Measurements from ENCODE around the gene BABAM1.
A peak's percentile ranks its signal among the peaks of the same experiment; 100 is the strongest.

BABAM1 gene

DNA sequence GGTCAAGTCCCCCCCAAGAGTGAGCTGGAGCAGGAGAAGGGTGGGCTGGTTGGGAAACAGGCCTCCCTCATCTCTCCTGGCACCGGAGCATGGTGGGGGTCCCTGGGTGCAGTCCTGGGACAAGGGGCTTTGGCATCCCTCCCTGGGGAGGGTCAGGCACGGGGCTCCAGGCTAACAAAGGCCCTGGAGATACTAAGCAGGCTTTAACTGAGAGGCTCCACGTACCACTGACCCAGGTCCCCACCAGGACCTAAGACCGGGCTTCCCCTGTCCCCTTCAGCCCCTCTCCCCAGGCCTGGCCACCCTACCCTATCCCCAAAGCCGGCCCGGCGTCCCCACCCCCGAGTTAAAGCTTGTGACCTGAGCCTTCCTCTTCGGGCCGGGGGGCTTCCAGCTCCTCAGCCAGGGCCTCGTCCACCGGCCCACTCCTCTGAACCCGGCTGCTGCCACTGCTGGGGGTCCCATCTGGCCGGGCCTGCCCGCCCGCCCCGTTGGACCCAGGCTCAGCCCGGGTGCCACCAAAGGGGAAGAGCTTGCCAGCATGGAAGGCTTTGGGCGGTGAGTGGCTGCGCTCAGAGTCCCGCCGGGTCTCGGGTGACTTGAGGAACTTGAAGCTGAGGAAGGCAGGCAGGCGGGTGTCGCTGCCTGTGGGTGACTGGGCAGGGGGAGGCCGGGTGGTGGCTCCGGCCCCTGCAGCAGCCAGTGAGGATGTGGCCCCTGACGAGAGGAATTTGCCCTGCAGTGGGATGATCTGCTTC lies 57.3 kb downstream of the BABAM1 start:
- DNase-seq: no peak

DNA sequence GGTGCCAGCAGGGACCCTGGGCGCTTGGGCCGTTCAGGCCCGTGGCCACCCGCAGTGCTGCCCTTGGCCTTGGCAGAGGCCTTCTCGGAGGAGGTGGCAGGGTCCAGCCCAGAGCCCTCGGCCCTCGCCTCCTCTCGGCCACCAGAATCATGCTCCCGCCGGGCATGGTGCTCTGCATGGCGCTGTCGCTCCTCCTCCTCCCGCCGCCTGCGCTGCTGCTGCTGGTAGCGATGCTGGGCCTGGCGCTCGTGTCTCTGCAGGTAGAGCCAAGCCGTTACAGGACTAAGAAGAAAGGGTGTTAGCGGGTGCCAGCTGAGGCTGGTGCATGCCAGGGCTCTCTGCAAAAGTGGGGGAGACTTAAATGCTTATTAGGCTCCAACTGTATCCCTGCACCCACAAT lies 57.9 kb downstream of the BABAM1 start:
- no peak for DNase-seq

DNA sequence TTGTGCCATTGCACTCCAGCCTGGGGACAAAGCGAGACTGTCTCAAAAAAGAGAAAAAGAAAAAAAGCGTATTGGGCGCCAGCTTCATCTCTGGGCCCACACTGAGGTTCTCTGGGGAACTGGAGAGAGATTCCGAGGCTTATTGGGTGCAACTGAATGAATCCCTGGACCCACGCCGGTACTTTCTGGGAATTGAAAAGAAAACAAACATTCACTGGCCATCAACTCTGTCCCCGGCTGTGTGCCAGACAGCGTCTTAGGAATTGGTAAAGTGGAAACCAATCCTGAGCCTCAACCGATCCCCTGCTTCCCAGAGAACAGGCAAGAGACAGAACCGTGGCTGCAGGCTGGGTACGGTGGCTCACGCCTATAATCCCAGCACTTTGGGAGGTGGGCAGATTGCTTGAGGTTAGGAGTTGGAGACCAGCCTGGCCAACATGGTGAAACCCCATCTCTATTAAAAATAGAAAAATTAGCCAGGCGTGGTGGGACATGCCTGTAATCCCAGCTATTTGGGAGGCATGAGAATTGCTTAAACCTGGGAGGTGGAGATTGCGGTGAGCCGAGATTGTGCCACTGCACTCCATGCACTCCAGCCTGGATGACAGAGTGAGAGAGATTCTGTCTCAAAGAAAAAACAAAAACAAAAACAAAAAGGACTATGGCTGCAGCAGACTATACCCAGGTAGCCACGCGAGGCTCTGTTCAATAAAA lies 58.8 kb downstream of the BABAM1 start:
- DNase-seq: no peak

DNA sequence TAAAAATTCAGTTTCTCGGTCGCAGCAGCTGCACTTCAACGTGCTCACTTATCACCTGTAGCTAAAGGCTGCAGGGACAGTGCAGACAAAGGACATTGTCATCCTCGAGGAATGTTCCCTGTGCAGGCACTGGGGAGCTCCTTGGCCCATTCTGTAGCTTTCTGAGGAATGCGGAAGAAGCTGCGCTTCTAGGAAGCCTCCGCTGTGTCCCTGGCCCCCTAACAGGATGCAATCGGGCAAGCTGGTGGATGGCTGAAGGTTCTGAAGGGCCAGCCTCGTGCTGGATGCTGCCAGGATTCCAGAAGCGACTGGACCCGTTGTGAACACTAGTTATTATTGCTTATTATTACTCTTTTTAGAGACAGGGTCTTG lies 59.3 kb downstream of the BABAM1 start:
- DNase-seq: no peak

DNA sequence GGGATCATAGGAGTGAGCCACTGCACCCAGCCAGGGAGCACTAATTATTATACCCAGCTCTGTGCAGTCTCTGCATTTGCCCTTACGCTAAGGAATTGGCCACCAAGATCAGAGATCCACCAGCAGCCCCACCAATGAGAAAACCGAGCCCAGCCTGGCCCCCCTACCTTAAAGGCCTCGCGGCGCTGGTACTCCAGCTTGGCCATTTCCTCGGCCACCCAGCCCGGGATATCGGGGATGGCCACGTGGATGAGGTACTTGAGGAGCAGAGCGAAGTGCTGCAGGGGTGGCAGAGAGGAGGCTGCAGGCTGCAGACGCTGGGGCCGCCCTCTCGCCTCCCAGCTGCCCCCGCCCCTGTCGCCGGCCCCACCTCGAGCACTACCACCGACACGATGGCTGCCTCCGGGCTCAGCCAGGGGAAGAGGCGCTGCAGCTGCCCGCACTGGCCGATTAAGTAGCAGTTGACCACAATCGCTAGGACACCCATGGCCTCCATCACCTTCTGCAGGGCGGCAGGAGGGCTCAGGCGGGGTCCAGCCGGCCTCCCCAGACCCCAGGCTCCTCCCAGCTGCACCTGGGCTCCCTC lies 59.9 kb downstream of the BABAM1 start:
- no peak for DNase-seq

DNA sequence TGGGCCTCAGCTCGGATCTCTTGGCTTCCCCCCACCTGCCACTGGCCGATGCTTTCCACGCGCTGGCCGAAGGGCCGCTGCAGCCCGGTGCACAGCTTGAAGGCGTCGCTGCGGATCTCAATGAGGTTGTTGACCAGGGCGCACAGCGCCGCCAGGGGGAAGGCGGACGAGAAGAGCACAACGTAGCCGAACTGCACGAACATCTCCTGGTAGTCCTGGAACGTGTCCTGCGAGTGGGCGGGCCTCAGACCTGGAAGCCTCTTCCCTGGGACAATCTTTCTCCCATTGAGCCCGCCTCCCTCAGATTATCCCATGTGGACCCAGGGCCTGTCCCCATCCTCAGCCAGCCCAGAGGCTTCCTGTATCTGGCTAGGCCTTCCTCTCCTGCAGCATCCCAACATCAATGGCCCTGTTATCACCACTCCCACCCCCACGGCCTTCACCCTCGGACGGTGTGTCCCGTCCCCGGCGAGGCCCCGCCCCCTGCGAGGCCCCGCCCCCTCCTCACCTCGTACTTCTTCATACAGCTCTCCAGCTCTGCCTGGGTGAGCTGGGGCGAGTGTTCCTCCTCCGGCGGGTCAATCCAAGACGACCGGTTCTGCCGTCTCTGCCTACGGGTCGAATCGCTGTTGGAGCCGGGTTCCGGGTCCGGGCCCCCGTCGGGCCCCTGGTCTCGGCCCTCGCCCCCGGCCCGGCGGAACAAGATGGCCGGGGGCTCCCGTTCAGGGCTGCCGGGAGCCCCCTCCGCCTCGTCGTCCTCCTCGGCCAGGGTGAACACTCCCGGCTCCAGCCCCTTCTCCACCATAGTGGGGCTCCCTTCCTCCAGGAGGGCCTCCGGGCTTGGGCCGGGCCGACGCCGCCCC lies 60.6 kb downstream of the BABAM1 start:
- peak; percentile 38 for DNase-seq

Measured in CD4-positive, alpha-beta T cell treated with Interleukin-4 for 4 hours (primary cell).